ENCODE results near the gene NEK9. TPM values are rescaled to one million over a fixed set of nuclear protein-coding genes. Genes with fewer than 3 reads are reported as not detected.

The NEK9 gene
- total RNA-seq, 1 donor from 2014 or later, result 65.4 TPM

- TF ChIP-seq, protein P1, sequence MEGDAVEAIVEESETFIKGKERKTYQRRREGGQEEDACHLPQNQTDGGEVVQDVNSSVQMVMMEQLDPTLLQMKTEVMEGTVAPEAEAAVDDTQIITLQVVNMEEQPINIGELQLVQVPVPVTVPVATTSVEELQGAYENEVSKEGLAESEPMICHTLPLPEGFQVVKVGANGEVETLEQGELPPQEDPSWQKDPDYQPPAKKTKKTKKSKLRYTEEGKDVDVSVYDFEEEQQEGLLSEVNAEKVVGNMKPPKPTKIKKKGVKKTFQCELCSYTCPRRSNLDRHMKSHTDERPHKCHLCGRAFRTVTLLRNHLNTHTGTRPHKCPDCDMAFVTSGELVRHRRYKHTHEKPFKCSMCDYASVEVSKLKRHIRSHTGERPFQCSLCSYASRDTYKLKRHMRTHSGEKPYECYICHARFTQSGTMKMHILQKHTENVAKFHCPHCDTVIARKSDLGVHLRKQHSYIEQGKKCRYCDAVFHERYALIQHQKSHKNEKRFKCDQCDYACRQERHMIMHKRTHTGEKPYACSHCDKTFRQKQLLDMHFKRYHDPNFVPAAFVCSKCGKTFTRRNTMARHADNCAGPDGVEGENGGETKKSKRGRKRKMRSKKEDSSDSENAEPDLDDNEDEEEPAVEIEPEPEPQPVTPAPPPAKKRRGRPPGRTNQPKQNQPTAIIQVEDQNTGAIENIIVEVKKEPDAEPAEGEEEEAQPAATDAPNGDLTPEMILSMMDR (IDR thresholded peaks at IDR 0.05), result no peak
- no peak for DNase-seq (ENCODE audit: low spot score)
- Mint-ChIP-seq H3K36me3 (ENCODE audit: low read depth) (peaks cover 34% of the 10 kb centered on the region), H3K9me3 (ENCODE audit: low read depth) (no peaks in the 10 kb centered on the region), H3K4me1 (ENCODE audit: low read depth) (peaks cover 3% of the 10 kb centered on the region), H3K27me3 (ENCODE audit: low read depth) (no peaks in the 10 kb centered on the region), H3K4me3 (ENCODE audit: unreplicated experiment) (no peak overlapping the region), H3K27ac (ENCODE audit: unreplicated experiment) (no peak overlapping the region)
Observed at GRCh38 chr14:75032939-75033338, 93.9 kb downstream of the NEK9 start.

DNA sequence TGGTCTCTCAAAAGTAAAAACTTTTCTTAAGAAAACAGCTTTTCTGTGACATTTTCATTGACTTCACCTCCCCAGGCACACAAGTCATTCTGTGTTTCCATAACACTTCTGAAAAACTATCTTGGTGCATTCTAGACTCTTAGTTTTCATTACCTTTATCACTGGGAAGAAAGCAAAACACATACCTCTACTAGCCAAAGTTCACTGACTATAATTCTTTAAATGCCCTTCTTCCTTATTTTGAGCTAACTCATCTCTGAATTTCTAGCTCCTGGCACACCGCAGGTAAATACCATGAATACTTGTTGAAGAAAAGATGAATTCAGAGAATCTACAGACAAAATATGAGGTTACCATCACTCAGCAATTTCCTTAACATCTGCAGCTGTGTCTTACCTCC, 96.7 kb downstream of the NEK9 start:
- Mint-ChIP-seq H3K36me3 (ENCODE audit: low read depth) (peaks cover 26% of the 10 kb centered on the region), H3K27me3 (ENCODE audit: low read depth) (no peaks in the 10 kb centered on the region), H3K4me1 (ENCODE audit: low read depth) (peaks cover 3% of the 10 kb centered on the region), H3K9me3 (ENCODE audit: low read depth) (no peaks in the 10 kb centered on the region), H3K4me3 (ENCODE audit: unreplicated experiment) (no peak overlapping the region), H3K27ac (ENCODE audit: unreplicated experiment) (no peak overlapping the region)
- TF ChIP-seq, protein P1 (IDR thresholded peaks at IDR 0.05), result no peak
- no peak for DNase-seq (ENCODE audit: low spot score)

Other genes with a start within 250 kb of the NEK9 start
- 70.4 to 78.0 TPM (median 74.5 TPM) in 3 replicates for gene DLST, start 245.1 kb downstream of the NEK9 start, total RNA-seq
- 0.82 to 6.5 TPM (median 5.8 TPM) in 3 replicates for gene RPS6KL1, start 203.8 kb downstream of the NEK9 start, total RNA-seq
- 2.0 to 3.2 TPM (median 2.3 TPM) in 3 replicates for gene PGF, start 171.5 kb downstream of the NEK9 start, total RNA-seq
- gene EIF2B2, start 124.1 kb downstream of the NEK9 start, total RNA-seq, result 35.7 to 38.4 TPM (median 37.1 TPM) in 3 replicates
- 18.7 to 21.3 TPM (median 21.2 TPM) in 3 replicates for gene MLH3, start 75.6 kb downstream of the NEK9 start, total RNA-seq
- gene ACYP1, start 63.0 kb downstream of the NEK9 start, total RNA-seq, result 4.2 to 11.7 TPM (median 6.8 TPM) in 3 replicates
- gene ZC2HC1C, start 57.4 kb downstream of the NEK9 start, total RNA-seq, result 0.31 to 0.62 TPM (median 0.48 TPM) in 3 replicates
- 345 to 455 TPM (median 361 TPM) in 3 replicates for gene TMED10, start 49.6 kb upstream of the NEK9 start, total RNA-seq
- 116 to 175 TPM (median 152 TPM) in 3 replicates for gene FOS, start 151.8 kb upstream of the NEK9 start, total RNA-seq

Data from chondrocyte (in vitro differentiated cells).